Liver (tissue), 9 donors: ENCODE measurements around the gene RBM20. TPM values are rescaled to one million over a fixed set of nuclear protein-coding genes. Genes with fewer than 3 reads are reported as not detected.

Experiments used
- DNase-seq: peaks from one replicate; pipeline ENCODE4 v3.0.0-alpha.2; 2017; ENCODE audit warnings: low spot score
- H3K27ac ChIP-seq, 2 donors: one replicate each; pipeline ENCODE4 v1.7.0; 2013; ENCODE audit warnings: inconsistent platforms in 2 of 2, low read length in 2 of 2, control low read depth in 1 of 2, low read depth in 1 of 2, mild to moderate bottlenecking in 1 of 2
- H3K27me3 ChIP-seq, 4 donors: one replicate each; pipeline versions ENCODE4 v1.6.1 to v1.7.0; 2013; ENCODE audit warnings: low read length in 3 of 4, inconsistent platforms in 1 of 4, mild to moderate bottlenecking in 1 of 4, moderate library complexity in 1 of 4; ENCODE audit not compliant: control insufficient read depth in 4 of 4, insufficient read depth in 4 of 4
- H3K36me3 ChIP-seq, 4 donors: one replicate each; pipeline versions ENCODE4 v1.6.1 to v1.7.0; 2013; ENCODE audit warnings: low read length in 3 of 4, mild to moderate bottlenecking in 3 of 4, low read depth in 1 of 4, moderate library complexity in 1 of 4; ENCODE audit not compliant: control insufficient read depth in 4 of 4, insufficient read depth in 3 of 4
- H3K4me1 ChIP-seq, 4 donors: one replicate each; pipeline versions ENCODE4 v1.6.1 to v1.7.0; 2013; ENCODE audit warnings: low read length in 3 of 4, mild to moderate bottlenecking in 3 of 4, moderate library complexity in 1 of 4; ENCODE audit not compliant: control insufficient read depth in 4 of 4, insufficient read depth in 4 of 4
- H3K4me3 ChIP-seq, 3 donors: one replicate each; pipeline versions ENCODE4 v1.6.1 to v1.7.0; 2013; ENCODE audit warnings: low read length in 3 of 3, control low read depth in 1 of 3, low read depth in 1 of 3, mild to moderate bottlenecking in 1 of 3
- H3K9ac ChIP-seq, 2 donors: one replicate each; pipeline ENCODE4 v1.7.0; 2013; ENCODE audit warnings: low read length in 2 of 2, mild to moderate bottlenecking in 2 of 2, moderate library complexity in 2 of 2, control low read depth in 1 of 2, low read depth in 1 of 2
- H3K9me3 ChIP-seq, 4 donors: one replicate each; pipeline versions ENCODE4 v1.6.1 to v1.7.0; 2013; ENCODE audit warnings: low read length in 3 of 4; ENCODE audit not compliant: control insufficient read depth in 4 of 4
- FOXA1 ChIP-seq: IDR thresholded peaks from 2 replicates; pipeline ENCODE4 v1.6.1; 2016; ENCODE audit warnings: antibody characterized with exemption
- FOXA2 ChIP-seq: IDR thresholded peaks from 2 replicates; pipeline ENCODE4 v1.6.1; 2016; ENCODE audit warnings: antibody characterized with exemption
- GABPA ChIP-seq, 2 donors: IDR thresholded peaks in 1 of 2; conservative IDR thresholded peaks in 1 of 2; 2 replicates each; pipeline ENCODE4 v1.6.1; 2016; ENCODE audit warnings: antibody characterized with exemption in 2 of 2, mild to moderate bottlenecking in 1 of 2, moderate library complexity in 1 of 2
- HNF4A ChIP-seq, 2 donors: conservative IDR thresholded peaks; 2 replicates each; pipeline ENCODE4 v1.6.1; 2016; ENCODE audit warnings: antibody characterized with exemption in 2 of 2, mild to moderate bottlenecking in 2 of 2
- HNF4G ChIP-seq: IDR thresholded peaks from 2 replicates; pipeline ENCODE4 v1.6.1; 2016; ENCODE audit warnings: antibody characterized with exemption
- JUND ChIP-seq, 2 donors: IDR thresholded peaks; 2 replicates each; pipeline ENCODE4 v1.6.1; 2016; ENCODE audit warnings: antibody characterized with exemption in 2 of 2
- MAX ChIP-seq: IDR thresholded peaks from 2 replicates; pipeline ENCODE4 v1.6.1; 2016; ENCODE audit warnings: antibody characterized with exemption
- NR2F2 ChIP-seq: IDR thresholded peaks from 2 replicates; pipeline ENCODE4 v1.6.1; 2016; ENCODE audit warnings: antibody characterized with exemption
- RAD21 ChIP-seq, 2 donors: IDR thresholded peaks; 2 replicates each; pipeline ENCODE4 v1.6.1; 2016; ENCODE audit warnings: antibody characterized with exemption in 2 of 2, mild to moderate bottlenecking in 2 of 2
- REST ChIP-seq: IDR thresholded peaks from 2 replicates; pipeline ENCODE4 v1.6.1; 2016; ENCODE audit warnings: antibody characterized with exemption, mild to moderate bottlenecking
- RXRA ChIP-seq, 2 donors: IDR thresholded peaks; 2 replicates each; pipeline ENCODE4 v1.6.1; 2017 to 2018; ENCODE audit warnings: antibody characterized with exemption in 2 of 2, mild to moderate bottlenecking in 1 of 2
- SP1 ChIP-seq: IDR thresholded peaks from 2 replicates; pipeline ENCODE4 v1.6.1; 2018; ENCODE audit warnings: antibody characterized with exemption, mild to moderate bottlenecking
- TAF1 ChIP-seq: conservative IDR thresholded peaks from 2 replicates; pipeline ENCODE4 v1.6.1; 2016; ENCODE audit warnings: antibody characterized with exemption, mild to moderate bottlenecking
- YY1 ChIP-seq: IDR thresholded peaks from 2 replicates; pipeline ENCODE4 v1.6.1; 2016; ENCODE audit warnings: antibody characterized with exemption, mild to moderate bottlenecking
- ZBTB33 ChIP-seq: IDR thresholded peaks from 2 replicates; pipeline ENCODE4 v1.6.1; 2016; ENCODE audit warnings: antibody characterized with exemption
- WGBS: extraction: QIAGEN DNeasy Blood & Tissue Kit; methylation state at CpG from one replicate; pipeline ENCODE4 v1.1.7; 2013; 5-methylcytosine and 5-hydroxymethylcytosine counted together
- polyA plus RNA-seq, 2 donors: library from polyadenylated mRNA; stranded (reverse) in 1 of 2; unstranded in 1 of 2; fragments of 200-250 nt in 1 of 2; fragments of >200 nt in 1 of 2; fragmentation: Nextera tagmentation in 1 of 2; extraction: Ambion mirVana in 1 of 2; gene quantifications; one replicate each; pipeline versions ENCODE4 v1.2.1 to v1.2.3, GENCODE V29; 2013 to 2015
- total RNA-seq, 2 donors: library from RNA; depleted of rRNA; stranded (reverse); fragments of >200 nt; gene quantifications; one replicate each; pipeline ENCODE4 v1.2.3, GENCODE V29; 2014
- TF ChIP-seq, protein P1 (sequence below): IDR thresholded peaks from 2 replicates; pipeline ENCODE4 v1.6.1; 2016; ENCODE audit warnings: antibody characterized with exemption
- TF ChIP-seq, protein P2 (sequence below): fragments of 150-350 bp; IDR thresholded peaks from 2 replicates; pipeline ENCODE4 v1.5.1; 2017; ENCODE audit warnings: improper control_type of control experiment, low read depth, low read length; ENCODE audit not compliant: missing input control
- donor health status: healthy.
- donor health status: healthy.
- donor health status: healthy.
- donor health status: healthy.
- donor health status: healthy.

Gene RBM20
- total and polyA plus RNA-seq, 4 donors: 0.03 to 0.08 (median 0.05) TPM; not detected in 1

GRCh38 chr10:110821508-110821907 is 177.4 kb downstream of the RBM20 start:
- H3K27ac ChIP-seq: no peak overlapping the region
- 84% methylated on average over 7 of the region's 7 CpGs for WGBS
- H3K9ac ChIP-seq: no peak overlapping the region
- H3K36me3 ChIP-seq: no peaks in the 10 kb centered on the region
- H3K27me3 ChIP-seq: no peaks in the 10 kb centered on the region
- H3K4me1 ChIP-seq: peaks cover 0 to 17% (median 15%) of the 10 kb centered on the region in 4 donors
- no peaks in the 10 kb centered on the region for H3K9me3 ChIP-seq
- no peak for DNase-seq
- TF ChIP-seq FOXA1: no peak
- no peak for TF ChIP-seq ZBTB33
- TF ChIP-seq HNF4A (conservative IDR thresholded peaks at IDR 0.05): no peak
- no peak for TF ChIP-seq YY1
- no peak overlapping the region for H3K4me3 ChIP-seq

GRCh38 chr10:110822035-110822711 is 178.0 kb downstream of the RBM20 start:
- WGBS: 76% methylated on average over 4 of the region's 4 CpGs
- no peak overlapping the region for H3K27ac ChIP-seq
- H3K4me1 ChIP-seq: peaks cover 0 to 17% (median 15%) of the 10 kb centered on the region in 4 donors
- no peak overlapping the region for H3K9ac ChIP-seq
- DNase-seq: no peak
- no peaks in the 10 kb centered on the region for H3K36me3 ChIP-seq
- no peaks in the 10 kb centered on the region for H3K27me3 ChIP-seq
- no peaks in the 10 kb centered on the region for H3K9me3 ChIP-seq
- TF ChIP-seq, protein P1, sequence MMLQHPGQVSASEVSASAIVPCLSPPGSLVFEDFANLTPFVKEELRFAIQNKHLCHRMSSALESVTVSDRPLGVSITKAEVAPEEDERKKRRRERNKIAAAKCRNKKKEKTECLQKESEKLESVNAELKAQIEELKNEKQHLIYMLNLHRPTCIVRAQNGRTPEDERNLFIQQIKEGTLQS: no peak
- TF ChIP-seq YY1 (no peak), HNF4G (no peak), MAX (no peak), ZBTB33 (no peak), FOXA2 (no peak), JUND (IDR thresholded peaks at IDR 0.05) (no peak), GABPA (IDR thresholded peaks at IDR 0.05 in 1 of 2, conservative IDR thresholded peaks at IDR 0.05 in 1 of 2) (no peak), NR2F2 (no peak), SP1 (no peak), FOXA1 (no peak), HNF4A (conservative IDR thresholded peaks at IDR 0.05) (no peak), TAF1 (no peak), REST (no peak), RAD21 (IDR thresholded peaks at IDR 0.05) (no peak), RXRA (IDR thresholded peaks at IDR 0.05) (no peak)
- TF ChIP-seq, protein P2, sequence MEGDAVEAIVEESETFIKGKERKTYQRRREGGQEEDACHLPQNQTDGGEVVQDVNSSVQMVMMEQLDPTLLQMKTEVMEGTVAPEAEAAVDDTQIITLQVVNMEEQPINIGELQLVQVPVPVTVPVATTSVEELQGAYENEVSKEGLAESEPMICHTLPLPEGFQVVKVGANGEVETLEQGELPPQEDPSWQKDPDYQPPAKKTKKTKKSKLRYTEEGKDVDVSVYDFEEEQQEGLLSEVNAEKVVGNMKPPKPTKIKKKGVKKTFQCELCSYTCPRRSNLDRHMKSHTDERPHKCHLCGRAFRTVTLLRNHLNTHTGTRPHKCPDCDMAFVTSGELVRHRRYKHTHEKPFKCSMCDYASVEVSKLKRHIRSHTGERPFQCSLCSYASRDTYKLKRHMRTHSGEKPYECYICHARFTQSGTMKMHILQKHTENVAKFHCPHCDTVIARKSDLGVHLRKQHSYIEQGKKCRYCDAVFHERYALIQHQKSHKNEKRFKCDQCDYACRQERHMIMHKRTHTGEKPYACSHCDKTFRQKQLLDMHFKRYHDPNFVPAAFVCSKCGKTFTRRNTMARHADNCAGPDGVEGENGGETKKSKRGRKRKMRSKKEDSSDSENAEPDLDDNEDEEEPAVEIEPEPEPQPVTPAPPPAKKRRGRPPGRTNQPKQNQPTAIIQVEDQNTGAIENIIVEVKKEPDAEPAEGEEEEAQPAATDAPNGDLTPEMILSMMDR: no peak
- no peak overlapping the region for H3K4me3 ChIP-seq
